ENCODE data around the gene TBX2. TPM values are rescaled to one million over a fixed set of nuclear protein-coding genes. Genes with fewer than 3 reads are reported as not detected.

TBX2 gene
- total and polyA plus RNA-seq, 2 of the 13 experiments (the other 11 are each of a cell fraction or from before 2014, with no cell fraction given), result 2.8 to 15.3 TPM

DNA sequence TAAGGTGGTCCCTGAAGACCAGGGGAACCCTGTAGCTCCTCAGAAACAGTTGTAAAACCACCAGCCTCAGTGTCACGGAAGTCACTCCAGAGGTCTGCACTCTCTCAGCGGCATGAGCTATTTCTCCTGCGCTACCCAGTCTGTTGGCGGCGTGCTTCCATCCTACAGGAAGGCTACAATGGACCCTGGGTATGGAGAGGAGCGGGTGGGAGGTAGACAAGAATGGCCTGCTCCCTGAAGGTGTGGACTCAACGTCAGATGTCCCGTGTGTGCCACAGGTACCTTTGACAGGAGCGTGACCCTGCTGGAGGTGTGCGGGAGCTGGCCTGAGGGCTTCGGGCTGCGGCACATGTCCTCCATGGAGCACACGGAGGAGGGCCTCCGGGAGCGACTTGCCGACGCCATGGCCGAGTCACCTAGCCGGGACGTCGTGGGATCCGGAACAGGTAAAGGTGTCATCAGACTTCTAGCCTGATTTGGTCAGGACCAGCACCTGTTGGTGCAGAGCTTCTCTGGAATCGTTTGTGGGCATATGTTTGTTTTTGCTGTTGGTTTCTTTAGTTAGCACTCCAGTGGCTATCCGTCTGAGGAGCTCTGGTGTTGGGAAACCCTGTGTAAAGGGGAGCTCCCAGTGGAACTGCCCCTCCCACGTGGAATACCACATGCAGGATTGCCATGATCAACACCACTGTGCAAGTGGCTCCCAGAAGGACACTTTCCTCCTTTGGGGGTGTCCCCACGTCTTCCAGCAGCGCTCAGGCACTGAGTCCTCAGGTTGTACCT lies 31.4 kb upstream of the TBX2 start (continued):
- TF ChIP-seq, protein P1, sequence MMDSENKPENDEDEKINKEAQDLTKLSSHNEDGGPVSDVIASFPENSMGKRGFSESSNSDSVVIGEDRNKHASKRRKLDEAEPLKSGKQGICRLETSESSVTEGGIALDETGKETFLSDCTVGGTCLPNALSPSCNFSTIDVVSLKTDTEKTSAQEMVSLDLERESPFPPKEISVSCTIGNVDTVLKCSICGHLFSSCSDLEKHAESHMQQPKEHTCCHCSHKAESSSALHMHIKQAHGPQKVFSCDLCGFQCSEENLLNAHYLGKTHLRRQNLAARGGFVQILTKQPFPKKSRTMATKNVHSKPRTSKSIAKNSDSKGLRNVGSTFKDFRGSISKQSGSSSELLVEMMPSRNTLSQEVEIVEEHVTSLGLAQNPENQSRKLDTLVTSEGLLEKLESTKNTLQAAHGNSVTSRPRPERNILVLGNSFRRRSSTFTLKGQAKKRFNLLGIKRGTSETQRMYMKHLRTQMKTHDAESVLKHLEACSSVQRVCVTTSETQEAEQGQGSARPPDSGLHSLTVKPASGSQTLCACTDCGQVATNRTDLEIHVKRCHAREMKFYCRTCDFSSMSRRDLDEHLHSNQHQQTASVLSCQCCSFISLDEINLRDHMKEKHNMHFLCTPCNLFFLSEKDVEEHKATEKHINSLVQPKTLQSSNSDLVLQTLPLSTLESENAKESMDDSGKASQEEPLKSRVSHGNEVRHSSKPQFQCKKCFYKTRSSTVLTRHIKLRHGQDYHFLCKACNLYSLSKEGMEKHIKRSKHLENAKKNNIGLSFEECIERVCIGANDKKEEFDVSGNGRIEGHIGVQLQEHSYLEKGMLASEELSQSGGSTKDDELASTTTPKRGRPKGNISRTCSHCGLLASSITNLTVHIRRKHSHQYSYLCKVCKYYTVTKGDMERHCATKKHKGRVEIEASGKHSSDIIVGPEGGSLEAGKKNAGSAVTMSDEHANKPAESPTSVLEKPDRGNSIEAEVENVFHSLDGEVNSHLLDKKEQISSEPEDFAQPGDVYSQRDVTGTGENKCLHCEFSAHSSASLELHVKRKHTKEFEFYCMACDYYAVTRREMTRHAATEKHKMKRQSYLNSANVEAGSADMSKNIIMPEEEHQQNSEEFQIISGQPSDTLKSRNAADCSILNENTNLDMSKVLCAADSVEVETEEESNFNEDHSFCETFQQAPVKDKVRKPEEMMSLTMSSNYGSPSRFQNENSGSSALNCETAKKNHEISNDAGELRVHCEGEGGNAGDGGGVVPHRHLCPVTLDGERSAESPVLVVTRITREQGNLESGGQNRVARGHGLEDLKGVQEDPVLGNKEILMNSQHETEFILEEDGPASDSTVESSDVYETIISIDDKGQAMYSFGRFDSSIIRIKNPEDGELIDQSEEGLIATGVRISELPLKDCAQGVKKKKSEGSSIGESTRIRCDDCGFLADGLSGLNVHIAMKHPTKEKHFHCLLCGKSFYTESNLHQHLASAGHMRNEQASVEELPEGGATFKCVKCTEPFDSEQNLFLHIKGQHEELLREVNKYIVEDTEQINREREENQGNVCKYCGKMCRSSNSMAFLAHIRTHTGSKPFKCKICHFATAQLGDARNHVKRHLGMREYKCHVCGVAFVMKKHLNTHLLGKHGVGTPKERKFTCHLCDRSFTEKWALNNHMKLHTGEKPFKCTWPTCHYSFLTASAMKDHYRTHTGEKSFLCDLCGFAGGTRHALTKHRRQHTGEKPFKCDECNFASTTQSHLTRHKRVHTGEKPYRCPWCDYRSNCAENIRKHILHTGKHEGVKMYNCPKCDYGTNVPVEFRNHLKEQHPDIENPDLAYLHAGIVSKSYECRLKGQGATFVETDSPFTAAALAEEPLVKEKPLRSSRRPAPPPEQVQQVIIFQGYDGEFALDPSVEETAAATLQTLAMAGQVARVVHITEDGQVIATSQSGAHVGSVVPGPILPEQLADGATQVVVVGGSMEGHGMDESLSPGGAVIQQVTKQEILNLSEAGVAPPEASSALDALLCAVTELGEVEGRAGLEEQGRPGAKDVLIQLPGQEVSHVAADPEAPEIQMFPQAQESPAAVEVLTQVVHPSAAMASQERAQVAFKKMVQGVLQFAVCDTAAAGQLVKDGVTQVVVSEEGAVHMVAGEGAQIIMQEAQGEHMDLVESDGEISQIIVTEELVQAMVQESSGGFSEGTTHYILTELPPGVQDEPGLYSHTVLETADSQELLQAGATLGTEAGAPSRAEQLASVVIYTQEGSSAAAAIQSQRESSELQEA (CRISPR knock-in tag; IDR thresholded peaks at IDR 0.05; ENCODE audit: not compliant biosample characterization), result no peak
- TF ChIP-seq ZMYM3 (CRISPR knock-in tag; IDR thresholded peaks at IDR 0.05), result peak; percentile 22; the same call in 1 of the 2 replicates
- no peak for TF ChIP-seq SIN3B (IDR thresholded peaks at IDR 0.05; ENCODE audit: low read length)
- TF ChIP-seq U2AF1 (optimal IDR thresholded peaks at IDR 0.05; ENCODE audit: low read depth, low read length), result no peak
- no peak for TF ChIP-seq FOXP1 (IDR thresholded peaks at IDR 0.05)
- no peak for TF ChIP-seq FOXP1 (CRISPR knock-in tag; IDR thresholded peaks at IDR 0.05)
- TF ChIP-seq, protein P2, sequence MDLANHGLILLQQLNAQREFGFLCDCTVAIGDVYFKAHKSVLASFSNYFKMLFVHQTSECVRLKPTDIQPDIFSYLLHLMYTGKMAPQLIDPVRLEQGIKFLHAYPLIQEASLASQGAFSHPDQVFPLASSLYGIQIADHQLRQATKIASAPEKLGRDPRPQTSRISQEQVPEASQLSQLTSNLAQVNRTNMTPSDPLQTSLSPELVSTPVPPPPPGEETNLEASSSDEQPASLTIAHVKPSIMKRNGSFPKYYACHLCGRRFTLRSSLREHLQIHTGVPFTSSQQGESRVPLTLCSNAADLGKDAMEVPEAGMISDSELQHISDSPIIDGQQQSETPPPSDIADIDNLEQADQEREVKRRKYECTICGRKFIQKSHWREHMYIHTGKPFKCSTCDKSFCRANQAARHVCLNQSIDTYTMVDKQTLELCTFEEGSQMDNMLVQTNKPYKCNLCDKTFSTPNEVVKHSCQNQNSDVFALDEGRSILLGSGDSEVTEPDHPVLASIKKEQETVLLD (CRISPR knock-in tag; IDR thresholded peaks at IDR 0.05; ENCODE audit: low read depth), result no peak
- TF ChIP-seq, protein P3, sequence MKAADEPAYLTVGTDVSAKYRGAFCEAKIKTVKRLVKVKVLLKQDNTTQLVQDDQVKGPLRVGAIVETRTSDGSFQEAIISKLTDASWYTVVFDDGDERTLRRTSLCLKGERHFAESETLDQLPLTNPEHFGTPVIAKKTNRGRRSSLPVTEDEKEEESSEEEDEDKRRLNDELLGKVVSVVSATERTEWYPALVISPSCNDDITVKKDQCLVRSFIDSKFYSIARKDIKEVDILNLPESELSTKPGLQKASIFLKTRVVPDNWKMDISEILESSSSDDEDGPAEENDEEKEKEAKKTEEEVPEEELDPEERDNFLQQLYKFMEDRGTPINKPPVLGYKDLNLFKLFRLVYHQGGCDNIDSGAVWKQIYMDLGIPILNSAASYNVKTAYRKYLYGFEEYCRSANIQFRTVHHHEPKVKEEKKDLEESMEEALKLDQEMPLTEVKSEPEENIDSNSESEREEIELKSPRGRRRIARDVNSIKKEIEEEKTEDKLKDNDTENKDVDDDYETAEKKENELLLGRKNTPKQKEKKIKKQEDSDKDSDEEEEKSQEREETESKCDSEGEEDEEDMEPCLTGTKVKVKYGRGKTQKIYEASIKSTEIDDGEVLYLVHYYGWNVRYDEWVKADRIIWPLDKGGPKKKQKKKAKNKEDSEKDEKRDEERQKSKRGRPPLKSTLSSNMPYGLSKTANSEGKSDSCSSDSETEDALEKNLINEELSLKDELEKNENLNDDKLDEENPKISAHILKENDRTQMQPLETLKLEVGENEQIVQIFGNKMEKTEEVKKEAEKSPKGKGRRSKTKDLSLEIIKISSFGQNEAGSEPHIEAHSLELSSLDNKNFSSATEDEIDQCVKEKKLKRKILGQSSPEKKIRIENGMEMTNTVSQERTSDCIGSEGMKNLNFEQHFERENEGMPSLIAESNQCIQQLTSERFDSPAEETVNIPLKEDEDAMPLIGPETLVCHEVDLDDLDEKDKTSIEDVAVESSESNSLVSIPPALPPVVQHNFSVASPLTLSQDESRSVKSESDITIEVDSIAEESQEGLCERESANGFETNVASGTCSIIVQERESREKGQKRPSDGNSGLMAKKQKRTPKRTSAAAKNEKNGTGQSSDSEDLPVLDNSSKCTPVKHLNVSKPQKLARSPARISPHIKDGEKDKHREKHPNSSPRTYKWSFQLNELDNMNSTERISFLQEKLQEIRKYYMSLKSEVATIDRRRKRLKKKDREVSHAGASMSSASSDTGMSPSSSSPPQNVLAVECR (CRISPR knock-in tag; IDR thresholded peaks at IDR 0.05; ENCODE audit: borderline replicate concordance), result 0 out of 2 replicates have a peak, but pooled peaks have one; percentile 31
- TF ChIP-seq ZNF337 (CRISPR knock-in tag; IDR thresholded peaks at IDR 0.05; ENCODE audit: borderline replicate concordance, low read depth), result no peak
- no peak for TF ChIP-seq YY1 (IDR thresholded peaks at IDR 0.05; ENCODE audit: insufficient read depth, insufficient replicate concordance, low read depth, low read length)
- no peak for TF ChIP-seq ZNF382 (CRISPR knock-in tag; IDR thresholded peaks at IDR 0.05; ENCODE audit: borderline replicate concordance)
